ENCODE results near the gene FARP2.

DNA sequence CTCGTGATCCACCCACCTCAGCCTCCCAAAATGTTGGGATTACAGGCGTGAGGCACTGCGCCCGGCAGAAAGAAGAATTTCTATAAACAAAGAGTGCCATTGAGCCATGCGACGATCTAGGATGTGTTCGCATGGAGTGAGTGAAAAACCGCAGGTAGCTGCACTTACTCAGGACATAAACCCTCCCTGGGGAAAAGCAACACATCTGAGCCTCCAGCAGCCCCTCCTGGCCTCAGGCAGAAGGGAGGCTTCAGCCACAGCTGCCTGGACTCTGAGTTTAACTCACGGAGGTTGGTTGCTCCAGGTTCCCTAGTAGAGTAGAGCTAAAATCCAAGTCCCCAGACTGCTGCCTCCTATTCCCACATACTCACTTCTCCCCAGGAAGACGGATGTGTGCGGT is 163.6 kb downstream of the FARP2 start:
- TF ChIP-seq EP300 (IDR thresholded peaks at IDR 0.05), result no peak
- TF ChIP-seq, protein P1, sequence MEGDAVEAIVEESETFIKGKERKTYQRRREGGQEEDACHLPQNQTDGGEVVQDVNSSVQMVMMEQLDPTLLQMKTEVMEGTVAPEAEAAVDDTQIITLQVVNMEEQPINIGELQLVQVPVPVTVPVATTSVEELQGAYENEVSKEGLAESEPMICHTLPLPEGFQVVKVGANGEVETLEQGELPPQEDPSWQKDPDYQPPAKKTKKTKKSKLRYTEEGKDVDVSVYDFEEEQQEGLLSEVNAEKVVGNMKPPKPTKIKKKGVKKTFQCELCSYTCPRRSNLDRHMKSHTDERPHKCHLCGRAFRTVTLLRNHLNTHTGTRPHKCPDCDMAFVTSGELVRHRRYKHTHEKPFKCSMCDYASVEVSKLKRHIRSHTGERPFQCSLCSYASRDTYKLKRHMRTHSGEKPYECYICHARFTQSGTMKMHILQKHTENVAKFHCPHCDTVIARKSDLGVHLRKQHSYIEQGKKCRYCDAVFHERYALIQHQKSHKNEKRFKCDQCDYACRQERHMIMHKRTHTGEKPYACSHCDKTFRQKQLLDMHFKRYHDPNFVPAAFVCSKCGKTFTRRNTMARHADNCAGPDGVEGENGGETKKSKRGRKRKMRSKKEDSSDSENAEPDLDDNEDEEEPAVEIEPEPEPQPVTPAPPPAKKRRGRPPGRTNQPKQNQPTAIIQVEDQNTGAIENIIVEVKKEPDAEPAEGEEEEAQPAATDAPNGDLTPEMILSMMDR (IDR thresholded peaks at IDR 0.05), result no peak

All from esophagus muscularis mucosa (tissue), 3 donors.